H1 (cell line): ENCODE results near the gene INTS2. TPM values are rescaled to one million over a fixed set of nuclear protein-coding genes. Genes with fewer than 3 reads are reported as not detected.

Experiments used
- ASH2L ChIP-seq: fragments of 200-600, 300-600 bp; sonication (generic); IDR thresholded peaks from one replicate; pipeline ENCODE4 v1.7.1; 2017; ENCODE audit warnings: low read length
- CBX5 ChIP-seq: fragments of 300-800, 300-1000 bp; sonication (generic); IDR thresholded peaks from 2 replicates; pipeline ENCODE4 v1.7.1; 2016; ENCODE audit warnings: antibody characterized with exemption, low read length, low read depth
- CHD2 ChIP-seq: IDR thresholded peaks from 2 replicates; pipeline ENCODE4 v1.6.1; 2012; ENCODE audit warnings: low read length, improper control_type of control experiment
- CHD7 ChIP-seq: fragments of 300-600 bp; sonication (generic); IDR thresholded peaks from 2 replicates; pipeline ENCODE4 v1.7.1; 2012; ENCODE audit warnings: low read length, moderate library complexity, mild to moderate bottlenecking, inconsistent platforms; ENCODE audit not compliant: insufficient replicate concordance
- KDM1A ChIP-seq: fragments of 200-600, 300-600 bp; sonication (generic); IDR thresholded peaks from 2 replicates; pipeline ENCODE4 v1.7.1; 2016; ENCODE audit warnings: mild to moderate bottlenecking, low read length, borderline replicate concordance
- MAX ChIP-seq: IDR thresholded peaks from 2 replicates; pipeline ENCODE4 v1.6.1; 2012; ENCODE audit warnings: inconsistent platforms
- RAD21 ChIP-seq, 2 experiments: IDR thresholded peaks in 1 of 2; conservative IDR thresholded peaks in 1 of 2; 2 replicates each; pipeline ENCODE4 v1.6.1; 2011; ENCODE audit warnings: low read depth in 2 of 2, low read length in 2 of 2, improper control_type of control experiment in 1 of 2, inconsistent platforms in 1 of 2, mild to moderate bottlenecking in 1 of 2, moderate library complexity in 1 of 2
- RBBP5 ChIP-seq: IDR thresholded peaks from 2 replicates; pipeline ENCODE4 v1.7.1; 2012; ENCODE audit warnings: low read depth, mild to moderate bottlenecking, inconsistent platforms, low read length, moderate library complexity, borderline replicate concordance
- SP4 ChIP-seq: IDR thresholded peaks from 2 replicates; pipeline ENCODE4 v1.6.1; 2012; ENCODE audit warnings: low read length, inconsistent platforms
- YY1 ChIP-seq: IDR thresholded peaks from 2 replicates; pipeline ENCODE4 v1.6.1; 2011; ENCODE audit warnings: low read depth, mild to moderate bottlenecking, low read length
- polyA plus RNA-seq, 7 experiments: library from polyadenylated mRNA; depleted of rRNA in 3 of 7; stranded (reverse) in 5 of 7; unstranded in 2 of 7; fragments of >200 nt in 5 of 7; fragments of 200-250 nt in 2 of 7; gene quantifications; 1 replicate in 5 of 7; 2 replicates in 1 of 7; 4 replicates in 1 of 7; pipeline versions ENCODE4 v1.2.1 to v1.2.3, GENCODE V29; 2011 to 2013; ENCODE audit warnings: missing spikeins in 2 of 7, mixed read lengths in 2 of 7
- total RNA-seq: library from RNA; stranded (reverse); fragmentation: NEBNext Ultra II Directional; extraction: Animal tissue kit (Norgen Biotek cat#: 25700); gene quantifications from 2 replicates; pipeline ENCODE4 v1.2.1, GENCODE V29; 2021

INTS2 gene
- total and polyA plus RNA-seq, 2 of the 8 experiments (the other 6 are each of a cell fraction or from before 2014, with no cell fraction given): 9.4 to 21.8 TPM

- no peak for TF ChIP-seq KDM1A
- TF ChIP-seq YY1: no peak
- no peak for TF ChIP-seq RBBP5
- no peak for TF ChIP-seq MAX
- no peak for TF ChIP-seq RAD21 (IDR thresholded peaks at IDR 0.05 in 1 of 2, conservative IDR thresholded peaks at IDR 0.05 in 1 of 2; ENCODE audit: low read depth in 2 of 2, low read length in 2 of 2)
- TF ChIP-seq CBX5: no peak
- TF ChIP-seq CHD7: no peak
- no peak for TF ChIP-seq CHD2
- peak; percentile 99 for TF ChIP-seq ASH2L
- TF ChIP-seq SP4: peak; percentile 76
These were observed at the start of gene INTS2 (continued) for GRCh38 chr17:61927208-61928100.
